HEK293 (cell line): ENCODE results near the gene ATF6B.
A peak's percentile ranks its signal among the peaks of the same experiment; 100 is the strongest.

ENCODE experiments used
- AEBP2 ChIP-seq: fragments of 450-650 bp; formaldehyde crosslinking; IDR thresholded peaks from 2 replicates; pipeline ENCODE4 v1.5.1; 2016; ENCODE audit warnings: missing biosample characterization, missing genetic modification characterization, borderline replicate concordance
- EGR2 ChIP-seq: fragments of 450-650 bp; formaldehyde crosslinking; IDR thresholded peaks from 2 replicates; pipeline ENCODE4 v1.5.1; 2016; ENCODE audit warnings: low read depth, missing biosample characterization, missing genetic modification characterization
- GLI2 ChIP-seq: fragments of 450-650 bp; formaldehyde crosslinking; IDR thresholded peaks from 2 replicates; pipeline ENCODE4; 2017; ENCODE audit warnings: missing biosample characterization, missing genetic modification characterization, low read depth, borderline replicate concordance
- HOXD13 ChIP-seq: sonication (generic); formaldehyde crosslinking; IDR thresholded peaks from 2 replicates; pipeline ENCODE4 v1.8.0; 2022; ENCODE audit warnings: missing genetic modification reagents, borderline replicate concordance
- KLF17 ChIP-seq: fragments of 450-650 bp; formaldehyde crosslinking; IDR thresholded peaks from 2 replicates; pipeline ENCODE4 v1.5.1; 2016; ENCODE audit warnings: missing biosample characterization, missing genetic modification characterization
- KLF9 ChIP-seq: fragments of 450-650 bp; formaldehyde crosslinking; IDR thresholded peaks from 2 replicates; pipeline ENCODE4 v1.5.1; 2016; ENCODE audit warnings: missing biosample characterization, missing genetic modification characterization, low read depth
- SCRT1 ChIP-seq: fragments of 450-650 bp; formaldehyde crosslinking; IDR thresholded peaks from 2 replicates; pipeline ENCODE4 v1.5.1; 2016; ENCODE audit warnings: missing biosample characterization, missing genetic modification characterization, borderline replicate concordance
- SP3 ChIP-seq: fragments of 450-650 bp; formaldehyde crosslinking; IDR thresholded peaks from 2 replicates; pipeline ENCODE4 v1.5.1; 2016; ENCODE audit warnings: missing biosample characterization, missing genetic modification characterization
- WT1 ChIP-seq: fragments of 450-650 bp; formaldehyde crosslinking; IDR thresholded peaks from 2 replicates; pipeline ENCODE4 v1.5.1; 2016; ENCODE audit warnings: missing biosample characterization, missing genetic modification characterization
- ZBTB10 ChIP-seq: fragments of 450-650 bp; formaldehyde crosslinking; IDR thresholded peaks from 2 replicates; pipeline ENCODE4 v1.5.1; 2016; ENCODE audit warnings: missing biosample characterization, missing genetic modification characterization
- ZBTB17 ChIP-seq: fragments of 450-650 bp; formaldehyde crosslinking; IDR thresholded peaks from 2 replicates; pipeline ENCODE4 v1.5.1; 2016; ENCODE audit warnings: missing biosample characterization, missing genetic modification characterization
- ZBTB20 ChIP-seq: fragments of 450-650 bp; formaldehyde crosslinking; IDR thresholded peaks from 2 replicates; pipeline ENCODE4 v1.5.1; 2016; ENCODE audit warnings: missing biosample characterization, missing genetic modification characterization
- ZBTB8A ChIP-seq: fragments of 450-650 bp; formaldehyde crosslinking; IDR thresholded peaks from 2 replicates; pipeline ENCODE4 v1.5.1; 2016; ENCODE audit warnings: missing biosample characterization, missing genetic modification characterization
- ZFHX2 ChIP-seq: fragments of 450-650 bp; formaldehyde crosslinking; conservative IDR thresholded peaks from 2 replicates; pipeline ENCODE4 v1.5.1; 2016; ENCODE audit warnings: missing biosample characterization, missing genetic modification characterization
- ZFP3 ChIP-seq: fragments of 450-650 bp; formaldehyde crosslinking; IDR thresholded peaks from 2 replicates; pipeline ENCODE4 v1.5.1; 2016; ENCODE audit warnings: low read depth, missing biosample characterization, missing genetic modification characterization
- ZNF10 ChIP-seq: fragments of 450-650 bp; formaldehyde crosslinking; IDR thresholded peaks from 2 replicates; pipeline ENCODE4 v1.5.1; 2017; ENCODE audit warnings: missing biosample characterization, missing genetic modification characterization
- ZNF132 ChIP-seq: fragments of 450-650 bp; formaldehyde crosslinking; IDR thresholded peaks from 2 replicates; pipeline ENCODE4 v1.5.1; 2017; ENCODE audit warnings: missing biosample characterization, missing genetic modification characterization, borderline replicate concordance
- ZNF366 ChIP-seq: fragments of 450-650 bp; formaldehyde crosslinking; conservative IDR thresholded peaks from 2 replicates; pipeline ENCODE4 v1.5.1; 2016; ENCODE audit warnings: missing biosample characterization, missing genetic modification characterization
- ZNF433 ChIP-seq: fragments of 450-650 bp; formaldehyde crosslinking; IDR thresholded peaks from 2 replicates; pipeline ENCODE4 v1.5.1; 2016; ENCODE audit warnings: missing biosample characterization, missing genetic modification characterization, low read depth
- ZNF610 ChIP-seq: fragments of 450-650 bp; formaldehyde crosslinking; IDR thresholded peaks from 2 replicates; pipeline ENCODE4 v1.5.1; 2016; ENCODE audit warnings: missing biosample characterization, missing genetic modification characterization, borderline replicate concordance
- ZNF626 ChIP-seq: fragments of 450-650 bp; sonication (Bioruptor Pico); formaldehyde crosslinking; IDR thresholded peaks from 2 replicates; pipeline ENCODE4 v1.5.1; 2018; ENCODE audit warnings: missing biosample characterization, missing genetic modification characterization, inconsistent platforms
- ZNF670 ChIP-seq: fragments of 450-650 bp; formaldehyde crosslinking; IDR thresholded peaks from 2 replicates; pipeline ENCODE4 v1.5.1; 2016; ENCODE audit warnings: missing biosample characterization, missing genetic modification characterization, low read depth
- ZNF843 ChIP-seq: fragments of 450-650 bp; formaldehyde crosslinking; IDR thresholded peaks from 2 replicates; pipeline ENCODE4 v1.5.1; 2016; ENCODE audit warnings: missing biosample characterization, missing genetic modification characterization
- TF ChIP-seq, protein P1 (sequence below): fragments of 450-650 bp; formaldehyde crosslinking; IDR thresholded peaks from 2 replicates; pipeline ENCODE4 v1.5.1; 2016; ENCODE audit warnings: missing biosample characterization, missing genetic modification characterization
- TF ChIP-seq, protein P2 (sequence below): fragments of 450-650 bp; formaldehyde crosslinking; IDR thresholded peaks from 2 replicates; pipeline ENCODE4 v1.5.1; 2016; ENCODE audit warnings: missing biosample characterization, missing genetic modification characterization, low read depth
- TF ChIP-seq, protein P3 (sequence below): fragments of 450-650 bp; IDR thresholded peaks from 2 replicates; pipeline ENCODE4 v1.5.1; 2018; ENCODE audit warnings: missing biosample characterization, mild to moderate bottlenecking, missing genetic modification characterization

The ATF6B gene

DNA sequence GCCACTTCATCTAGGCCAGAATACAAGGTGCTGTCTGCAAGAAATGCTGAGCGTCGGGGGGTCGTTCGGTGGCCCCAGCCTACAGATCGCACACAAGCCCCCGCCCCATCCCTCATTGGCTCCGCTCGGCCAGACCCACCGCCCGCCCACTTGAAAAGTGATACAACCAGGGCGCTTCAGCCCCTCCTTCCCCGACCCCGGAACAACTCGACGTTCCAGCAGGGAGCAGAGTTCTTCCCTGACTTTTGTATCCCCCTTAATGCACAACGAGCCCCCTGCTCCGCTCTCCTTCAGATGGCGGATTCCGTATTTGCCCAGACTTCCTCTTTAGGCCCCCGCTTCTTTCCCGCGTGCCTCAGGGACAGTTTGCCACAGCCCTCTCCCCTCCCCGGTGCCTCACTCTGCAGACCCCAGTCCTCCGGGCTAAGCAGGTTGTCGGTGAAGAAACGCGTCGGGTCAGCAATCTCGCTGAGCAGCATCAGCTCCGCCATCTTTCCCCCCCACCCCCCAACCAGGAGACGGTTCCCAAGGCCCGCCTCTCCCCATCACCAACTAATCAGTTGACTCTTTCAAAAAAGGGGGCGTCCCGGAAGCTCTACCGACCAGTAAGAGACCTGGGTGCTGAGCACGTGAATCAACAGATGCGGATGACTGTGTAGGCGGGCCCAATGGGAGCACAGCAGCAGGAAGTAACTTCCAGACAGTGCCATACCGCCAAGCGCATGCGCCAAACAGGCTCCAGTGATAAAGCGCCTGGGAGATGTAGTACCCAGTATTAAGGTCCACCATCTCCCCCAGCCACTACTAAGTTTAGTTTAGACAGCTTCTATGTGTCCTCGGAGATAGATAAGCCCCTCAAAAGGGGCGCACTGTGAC, at the start of gene ATF6B (continued):
- TF ChIP-seq EGR2: peak; percentile 61; the same call in 1 of the 2 replicates
- peak; percentile 36; the same call in 1 of the 2 replicates for TF ChIP-seq ZBTB8A (tag by site-specific recombination)
- no peak for TF ChIP-seq ZFP3 (tag by site-specific recombination)
- peak; percentile 89 for TF ChIP-seq SP3 (tag by site-specific recombination)
- no peak for TF ChIP-seq ZBTB10
- TF ChIP-seq ZNF843 (tag by site-specific recombination): peak; percentile 50; the same call in 1 of the 2 replicates
- TF ChIP-seq ZNF433 (tag by site-specific recombination): no peak
- peak; percentile 91 for TF ChIP-seq ZBTB17 (tag by site-specific recombination)
- TF ChIP-seq ZNF610: peak; percentile 51; the same call in 1 of the 2 replicates
- peak; percentile 73; the same call in 1 of the 2 replicates for TF ChIP-seq KLF9 (tag by site-specific recombination)
- peak; percentile 90 for TF ChIP-seq ZNF10 (tag by site-specific recombination)
- TF ChIP-seq ZNF366 (tag by site-specific recombination): no peak
- no peak for TF ChIP-seq HOXD13 (CRISPR knock-in tag)
- no peak for TF ChIP-seq AEBP2
- TF ChIP-seq, protein P1, sequence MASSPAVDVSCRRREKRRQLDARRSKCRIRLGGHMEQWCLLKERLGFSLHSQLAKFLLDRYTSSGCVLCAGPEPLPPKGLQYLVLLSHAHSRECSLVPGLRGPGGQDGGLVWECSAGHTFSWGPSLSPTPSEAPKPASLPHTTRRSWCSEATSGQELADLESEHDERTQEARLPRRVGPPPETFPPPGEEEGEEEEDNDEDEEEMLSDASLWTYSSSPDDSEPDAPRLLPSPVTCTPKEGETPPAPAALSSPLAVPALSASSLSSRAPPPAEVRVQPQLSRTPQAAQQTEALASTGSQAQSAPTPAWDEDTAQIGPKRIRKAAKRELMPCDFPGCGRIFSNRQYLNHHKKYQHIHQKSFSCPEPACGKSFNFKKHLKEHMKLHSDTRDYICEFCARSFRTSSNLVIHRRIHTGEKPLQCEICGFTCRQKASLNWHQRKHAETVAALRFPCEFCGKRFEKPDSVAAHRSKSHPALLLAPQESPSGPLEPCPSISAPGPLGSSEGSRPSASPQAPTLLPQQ (tag by site-specific recombination): peak; percentile 58
- no peak for TF ChIP-seq ZNF670 (tag by site-specific recombination)
- TF ChIP-seq ZBTB20 (tag by site-specific recombination): peak; percentile 55; the same call in 1 of the 2 replicates
- TF ChIP-seq, protein P2, sequence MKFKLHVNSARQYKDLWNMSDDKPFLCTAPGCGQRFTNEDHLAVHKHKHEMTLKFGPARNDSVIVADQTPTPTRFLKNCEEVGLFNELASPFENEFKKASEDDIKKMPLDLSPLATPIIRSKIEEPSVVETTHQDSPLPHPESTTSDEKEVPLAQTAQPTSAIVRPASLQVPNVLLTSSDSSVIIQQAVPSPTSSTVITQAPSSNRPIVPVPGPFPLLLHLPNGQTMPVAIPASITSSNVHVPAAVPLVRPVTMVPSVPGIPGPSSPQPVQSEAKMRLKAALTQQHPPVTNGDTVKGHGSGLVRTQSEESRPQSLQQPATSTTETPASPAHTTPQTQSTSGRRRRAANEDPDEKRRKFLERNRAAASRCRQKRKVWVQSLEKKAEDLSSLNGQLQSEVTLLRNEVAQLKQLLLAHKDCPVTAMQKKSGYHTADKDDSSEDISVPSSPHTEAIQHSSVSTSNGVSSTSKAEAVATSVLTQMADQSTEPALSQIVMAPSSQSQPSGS (tag by site-specific recombination): no peak
- TF ChIP-seq, protein P3, sequence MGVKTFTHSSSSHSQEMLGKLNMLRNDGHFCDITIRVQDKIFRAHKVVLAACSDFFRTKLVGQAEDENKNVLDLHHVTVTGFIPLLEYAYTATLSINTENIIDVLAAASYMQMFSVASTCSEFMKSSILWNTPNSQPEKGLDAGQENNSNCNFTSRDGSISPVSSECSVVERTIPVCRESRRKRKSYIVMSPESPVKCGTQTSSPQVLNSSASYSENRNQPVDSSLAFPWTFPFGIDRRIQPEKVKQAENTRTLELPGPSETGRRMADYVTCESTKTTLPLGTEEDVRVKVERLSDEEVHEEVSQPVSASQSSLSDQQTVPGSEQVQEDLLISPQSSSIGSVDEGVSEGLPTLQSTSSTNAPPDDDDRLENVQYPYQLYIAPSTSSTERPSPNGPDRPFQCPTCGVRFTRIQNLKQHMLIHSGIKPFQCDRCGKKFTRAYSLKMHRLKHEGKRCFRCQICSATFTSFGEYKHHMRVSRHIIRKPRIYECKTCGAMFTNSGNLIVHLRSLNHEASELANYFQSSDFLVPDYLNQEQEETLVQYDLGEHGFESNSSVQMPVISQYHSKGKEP (tag by site-specific recombination): no peak
- peak; percentile 42; the same call in 1 of the 2 replicates for TF ChIP-seq WT1 (tag by site-specific recombination)
- peak; percentile 59; the same call in 1 of the 2 replicates for TF ChIP-seq SCRT1 (tag by site-specific recombination)
- TF ChIP-seq ZNF626: no peak
- TF ChIP-seq GLI2 (tag by site-specific recombination): no peak
- 0 out of 2 replicates have a peak, but pooled peaks have one; percentile 57 for TF ChIP-seq KLF17 (tag by site-specific recombination)
- TF ChIP-seq ZNF132 (tag by site-specific recombination): no peak
- TF ChIP-seq ZFHX2 (tag by site-specific recombination): peak; percentile 65
